ENCODE measurements around the gene HHIPL1.
A peak's percentile ranks its signal among the peaks of the same experiment; 100 is the strongest.

The HHIPL1 gene

DNA sequence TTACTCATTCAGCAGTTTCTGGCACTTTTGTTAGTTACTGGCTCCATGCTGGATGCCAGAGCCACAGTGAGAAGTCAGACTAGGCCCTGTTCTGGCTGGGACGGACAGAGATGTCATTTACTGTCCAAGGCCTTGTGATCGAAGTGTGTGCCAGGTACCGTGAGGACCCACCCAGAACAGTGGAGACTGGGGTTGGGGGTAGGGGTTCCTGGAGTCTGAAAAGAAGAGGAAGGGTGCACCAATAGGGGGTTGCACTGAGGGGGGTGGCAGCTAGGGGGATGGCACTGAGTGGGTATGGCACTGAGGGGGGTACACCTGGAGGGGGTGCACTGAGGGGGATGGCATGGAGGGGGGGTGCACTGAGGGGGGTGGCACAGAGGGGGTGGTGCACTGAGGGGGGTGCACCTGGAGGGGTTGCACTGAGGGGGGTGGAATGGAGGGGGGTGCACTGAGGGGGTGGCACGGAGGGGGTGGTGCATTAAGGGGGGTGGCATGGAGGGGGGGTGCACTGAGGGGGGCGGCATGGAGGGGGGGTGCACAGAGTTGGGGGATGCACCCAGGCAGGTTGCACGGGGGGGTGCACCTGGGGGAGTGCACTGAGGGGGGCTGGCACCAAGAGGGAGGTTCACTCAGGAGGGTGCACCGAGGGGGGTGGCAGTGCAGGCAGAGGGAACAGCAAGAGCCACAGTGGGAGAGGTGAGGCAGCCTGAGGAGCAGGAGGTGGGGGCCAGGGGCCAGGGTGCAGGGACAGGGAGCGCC lies 28.6 kb downstream of the HHIPL1 start:
- DNase-seq (ENCODE audit: insufficient read length, low spot score) = no peak
- no peak for FAIRE-seq

DNA sequence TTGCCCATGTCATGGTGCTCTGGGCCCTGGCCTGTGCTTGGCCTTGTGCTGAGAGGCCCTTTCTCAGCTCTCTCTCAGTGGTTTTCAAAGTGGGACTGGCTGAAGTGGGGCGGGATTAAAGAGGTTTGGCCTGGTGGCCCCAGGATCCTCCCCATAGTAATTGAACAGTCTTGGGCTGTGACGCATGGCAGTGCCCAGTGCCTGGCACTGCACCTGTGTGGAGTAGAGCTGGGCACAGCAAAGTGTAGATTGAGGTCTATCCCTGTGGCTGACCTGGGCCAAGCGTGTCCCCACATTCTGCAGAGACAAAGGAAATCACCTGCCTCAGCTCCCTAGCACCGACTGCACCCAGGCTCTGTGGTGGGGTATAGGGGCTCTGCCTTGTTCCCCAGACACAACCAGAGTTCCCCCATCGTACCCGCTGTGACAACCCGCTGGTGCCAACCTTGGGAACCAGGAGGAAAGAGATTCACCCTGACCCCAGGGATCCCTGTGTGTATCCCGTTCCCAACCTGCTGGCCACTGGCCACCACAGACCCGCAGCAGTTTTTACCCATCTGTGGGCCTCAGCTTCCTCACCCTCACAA lies 29.2 kb downstream of the HHIPL1 start:
- DNase-seq (ENCODE audit: insufficient read length, low spot score) (no peak), FAIRE-seq (no peak)

DNA sequence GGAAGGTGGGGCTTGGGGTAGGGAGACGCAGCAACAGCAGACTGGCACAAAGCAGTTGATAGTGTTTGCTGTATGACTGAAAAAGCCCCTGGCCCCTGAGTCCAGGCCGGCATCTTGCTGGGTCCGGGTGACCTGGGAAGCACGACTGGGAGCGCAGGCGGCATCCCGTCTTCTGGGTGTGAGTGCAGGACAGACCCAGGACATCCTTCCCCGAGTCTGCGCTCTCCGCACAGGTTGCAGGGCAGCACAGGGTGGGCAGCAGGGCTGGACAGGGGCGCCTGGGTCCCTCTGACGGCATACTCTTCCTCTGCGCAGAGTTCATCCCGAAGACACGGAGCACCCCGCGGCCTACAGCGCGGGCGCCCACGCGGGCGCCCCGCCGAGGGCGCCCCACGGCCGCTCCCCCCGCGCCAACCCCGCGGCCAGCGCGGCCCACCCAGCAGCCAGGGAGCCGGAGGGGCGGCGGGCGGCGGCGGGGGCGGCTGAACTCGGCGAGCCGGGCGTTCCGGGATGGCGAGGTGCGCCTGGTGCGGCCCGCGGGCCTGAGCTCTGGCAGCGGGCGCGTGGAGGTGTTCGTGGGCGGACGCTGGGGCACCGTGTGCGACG lies 29.9 kb downstream of the HHIPL1 start:
- no peak for DNase-seq (ENCODE audit: insufficient read length, low spot score)
- FAIRE-seq = no peak

DNA sequence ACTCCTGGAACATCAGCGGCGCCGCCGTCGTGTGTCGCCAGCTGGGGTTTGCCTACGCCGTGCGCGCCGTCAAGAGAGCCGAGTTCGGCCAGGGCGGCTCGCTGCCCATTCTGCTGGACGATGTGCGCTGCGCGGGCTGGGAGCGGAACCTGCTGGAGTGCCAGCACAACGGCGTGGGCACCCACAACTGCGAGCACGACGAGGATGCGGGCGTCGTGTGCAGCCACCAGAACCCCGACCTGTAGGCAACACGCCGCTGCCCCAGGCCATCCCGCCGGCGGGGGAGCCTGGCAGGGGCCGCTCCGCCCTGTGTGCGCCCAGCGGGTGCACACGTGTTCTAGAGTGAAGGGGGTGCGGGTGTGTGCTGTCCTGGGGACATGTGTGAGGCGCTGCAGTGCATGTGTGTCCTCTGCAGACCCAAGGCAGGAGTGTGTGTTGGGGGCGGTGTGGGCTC lies 30.5 kb downstream of the HHIPL1 start:
- DNase-seq (ENCODE audit: insufficient read length, low spot score) (no peak), FAIRE-seq (no peak)

DNA sequence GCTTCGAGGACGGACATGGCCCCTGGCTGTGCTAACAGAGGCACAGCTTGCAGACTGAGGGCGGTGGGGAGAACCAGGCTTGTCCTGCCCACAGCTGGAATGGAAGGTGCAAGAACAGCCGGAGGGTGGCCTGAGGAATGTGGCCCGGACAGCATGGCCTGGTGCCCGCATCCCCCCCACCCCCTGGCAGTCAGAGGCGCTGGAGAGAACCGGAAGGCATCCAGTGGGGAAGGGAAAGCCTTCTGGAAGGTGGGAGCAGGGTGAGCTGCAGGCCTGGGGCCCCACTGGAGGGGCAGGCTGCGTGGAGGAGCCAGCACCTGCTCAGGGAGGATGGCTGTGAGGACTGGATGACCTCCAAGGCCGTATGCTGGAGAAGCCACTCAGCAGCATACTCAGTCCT lies 31.0 kb downstream of the HHIPL1 start:
- no peak for FAIRE-seq
- DNase-seq (ENCODE audit: insufficient read length, low spot score) = no peak

DNA sequence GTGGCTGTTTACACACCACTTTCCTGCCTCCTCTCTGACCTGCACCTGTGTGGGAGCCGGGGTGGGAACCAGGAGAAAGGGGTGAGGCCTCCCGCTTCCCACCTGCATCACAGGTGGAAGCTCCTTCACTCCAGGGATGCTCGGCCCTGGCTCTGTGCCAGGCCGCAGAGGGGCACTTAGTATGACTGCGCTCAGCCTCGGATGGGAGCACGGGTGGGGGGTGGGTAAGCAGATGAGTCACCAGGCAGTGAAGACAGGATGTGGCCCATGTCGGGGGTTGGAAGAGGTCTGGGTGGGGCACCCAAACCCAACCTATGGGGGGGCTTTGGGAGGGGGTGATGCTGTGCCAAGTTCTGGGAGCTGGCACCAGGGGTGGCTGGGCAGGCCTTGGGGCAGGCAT lies 31.7 kb downstream of the HHIPL1 start:
- FAIRE-seq (no peak), DNase-seq (ENCODE audit: insufficient read length, low spot score) (no peak)

DNA sequence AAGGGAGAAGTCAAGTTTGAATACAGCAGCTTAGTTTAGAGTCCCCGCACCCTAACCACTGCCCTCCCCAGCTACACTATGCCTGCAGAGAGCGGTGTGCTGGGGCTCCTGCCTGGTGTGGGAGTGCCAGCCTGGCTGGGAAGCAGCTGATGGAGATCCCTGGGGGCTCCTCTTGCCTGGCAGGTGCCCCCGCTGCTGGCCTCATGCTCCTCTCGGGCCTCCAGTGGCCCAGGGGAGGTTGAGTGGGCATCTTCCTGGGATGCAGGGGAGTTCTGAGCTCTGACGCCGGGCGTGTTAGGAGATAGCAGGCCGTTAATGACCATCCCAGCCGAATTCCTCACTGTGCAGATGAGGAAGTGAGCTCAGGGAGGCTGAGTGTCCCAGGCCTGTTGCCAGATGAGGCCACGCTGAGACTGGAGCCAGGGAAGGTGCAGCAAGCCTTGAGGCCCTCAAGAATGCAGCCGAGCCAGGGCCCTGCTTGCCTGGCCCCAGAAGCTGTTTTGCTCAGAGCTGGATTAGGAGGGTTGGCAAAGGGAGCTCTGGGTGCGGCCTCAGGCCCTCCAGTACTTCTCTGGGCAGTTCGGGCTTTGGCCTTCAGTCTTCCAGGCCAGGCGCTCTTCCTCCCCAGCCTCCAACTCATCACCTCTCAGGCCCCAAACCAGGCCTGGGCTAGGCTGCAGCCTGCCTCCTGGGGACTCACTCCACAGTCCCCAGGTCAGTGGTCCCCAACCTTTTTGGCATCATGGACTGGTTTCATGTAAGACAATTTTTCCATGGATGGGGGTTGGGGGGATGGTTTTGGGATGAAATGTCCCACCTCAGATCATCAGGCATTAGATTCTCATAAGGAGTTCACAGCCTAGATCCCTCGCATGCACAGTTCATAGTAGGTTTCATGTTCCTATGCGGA lies 32.6 kb downstream of the HHIPL1 start:
- DNase-seq (ENCODE audit: insufficient read length, low spot score) (no peak), FAIRE-seq (no peak)

DNA sequence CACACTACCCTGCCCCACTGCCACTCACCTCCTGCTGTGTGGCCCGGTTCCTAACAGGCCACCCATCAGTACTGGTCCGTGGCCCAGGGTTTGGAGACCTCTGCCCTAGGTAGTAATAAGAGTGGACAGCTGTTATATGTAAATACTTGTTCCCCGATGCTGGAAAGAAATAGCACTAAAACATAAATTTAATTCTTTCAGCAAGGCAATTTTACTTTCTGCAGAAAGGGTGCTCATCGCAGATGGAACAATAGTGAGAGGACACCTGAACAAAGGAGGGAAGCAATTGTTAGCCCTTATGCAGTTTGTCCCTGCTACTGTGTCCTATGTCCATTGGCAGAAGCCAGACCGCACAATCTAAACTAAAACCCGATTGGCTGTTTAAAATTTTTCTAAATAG lies 33.3 kb downstream of the HHIPL1 start:
- FAIRE-seq = no peak
- DNase-seq (ENCODE audit: insufficient read length, low spot score) = no peak

DNA sequence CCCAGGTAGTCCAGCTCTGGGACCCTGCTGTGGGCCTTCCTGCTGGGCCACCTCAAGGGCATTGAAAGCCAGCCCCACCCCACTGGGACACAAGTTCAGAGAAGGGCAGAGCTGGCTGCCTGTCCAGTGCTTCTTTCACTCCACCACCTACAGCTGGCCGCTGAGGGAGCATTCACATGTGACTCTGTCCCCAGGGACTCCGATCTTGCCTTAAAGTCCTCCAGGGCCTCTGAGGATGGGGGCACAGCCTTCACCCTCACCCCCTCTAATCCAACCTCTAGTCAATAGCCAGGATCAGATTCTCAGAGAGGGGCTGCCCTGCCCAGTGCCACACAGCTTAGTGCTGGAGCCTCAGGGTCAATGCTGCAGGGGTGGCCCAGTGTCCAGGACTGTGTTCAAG lies 34.2 kb downstream of the HHIPL1 start:
- DNase-seq (ENCODE audit: insufficient read length, low spot score) = no peak
- no peak for FAIRE-seq

DNA sequence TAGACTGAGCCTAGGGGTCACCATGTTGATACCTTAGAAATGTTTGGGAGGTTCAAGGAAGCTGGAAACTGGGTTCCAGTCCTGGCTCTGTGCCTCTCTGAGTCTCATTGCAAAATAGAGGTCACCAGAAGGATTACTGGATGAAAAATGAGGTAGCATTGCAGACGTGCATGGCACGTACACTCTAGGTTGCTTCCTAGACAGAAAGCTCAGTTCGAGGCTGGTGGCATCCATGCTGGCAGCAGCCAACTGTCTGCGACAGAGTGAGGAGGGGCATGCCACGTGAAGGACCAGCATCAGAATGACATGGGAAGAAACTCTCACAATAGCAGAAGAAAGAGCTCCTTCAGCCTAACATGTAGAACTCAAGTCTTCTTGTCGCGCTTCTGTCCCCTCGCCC lies 34.6 kb downstream of the HHIPL1 start:
- DNase-seq (ENCODE audit: insufficient read length, low spot score) = no peak
- no peak for FAIRE-seq

DNA sequence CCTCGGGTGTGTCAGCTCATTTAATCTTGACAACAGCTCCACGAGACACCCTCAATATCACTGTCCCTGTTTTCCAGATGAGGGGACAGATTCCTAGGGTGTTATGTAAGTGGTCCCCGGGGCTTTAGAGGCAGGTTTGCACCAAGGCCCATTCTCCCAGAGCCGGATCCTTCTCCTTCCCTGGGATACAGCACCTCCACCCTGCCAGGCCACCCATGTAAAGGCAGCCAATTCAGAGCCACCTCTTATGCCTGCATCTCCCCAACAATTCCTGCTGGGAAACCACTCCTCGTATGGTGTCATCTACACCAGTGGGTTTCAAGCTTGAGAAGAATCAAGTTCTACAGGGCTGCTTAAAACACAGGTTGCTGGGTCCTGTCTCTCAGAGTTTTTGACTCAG lies 35.1 kb downstream of the HHIPL1 start:
- no peak for FAIRE-seq
- no peak for DNase-seq (ENCODE audit: insufficient read length, low spot score)

DNA sequence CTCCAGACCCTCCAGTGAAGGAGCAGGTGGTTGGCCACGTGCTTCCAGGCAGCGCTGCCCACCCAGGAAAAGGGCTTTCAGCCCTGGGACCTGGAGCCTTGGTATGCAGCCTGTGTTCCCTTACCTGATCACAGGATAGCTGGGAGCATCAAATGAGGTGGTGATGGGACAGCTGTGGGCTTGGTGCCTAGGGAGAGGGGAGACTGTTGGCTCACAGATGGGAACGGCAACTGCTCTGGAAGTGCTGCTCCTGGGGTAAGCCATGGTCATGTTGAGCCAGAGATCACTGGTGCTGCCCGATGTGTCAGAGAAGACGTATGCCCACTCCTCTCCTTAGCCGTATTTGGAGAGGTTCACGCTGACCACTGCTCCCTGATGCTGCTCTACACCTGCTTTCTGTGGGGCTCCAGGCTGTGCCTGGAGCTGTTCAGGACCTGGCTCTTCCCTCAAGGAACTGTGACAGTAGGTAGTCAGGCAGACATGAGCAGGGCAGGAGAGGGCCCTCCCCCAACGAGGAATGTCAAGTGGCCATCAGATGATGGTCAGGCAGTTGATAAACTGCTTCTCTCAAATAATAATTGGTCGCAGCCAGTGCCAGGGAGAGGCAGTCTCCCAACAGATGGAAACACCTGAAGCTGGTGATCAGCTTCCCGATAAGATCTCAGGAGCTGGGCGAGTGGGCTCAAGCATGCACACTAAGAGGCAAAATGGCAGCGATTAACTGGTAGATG lies 36.3 kb downstream of the HHIPL1 start:
- FAIRE-seq (no peak), DNase-seq (ENCODE audit: insufficient read length, low spot score) (no peak)

DNA sequence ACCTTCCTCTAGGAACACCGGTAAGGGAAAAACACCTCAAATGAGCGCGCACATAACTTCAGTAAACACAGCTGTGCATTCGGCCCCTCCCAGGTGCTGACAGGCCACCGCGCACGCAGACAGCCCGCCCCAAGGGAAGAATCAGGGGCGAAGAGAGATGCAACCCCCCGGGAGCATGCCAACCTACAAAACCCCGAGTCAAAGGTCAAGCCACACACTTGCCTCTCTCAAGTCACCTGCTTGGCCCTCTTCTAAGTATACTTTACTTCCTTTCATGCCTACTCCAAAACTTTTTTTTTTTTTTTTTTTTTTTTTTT lies 36.9 kb downstream of the HHIPL1 start:
- DNase-seq (ENCODE audit: insufficient read length, low spot score) (no peak), FAIRE-seq (no peak)

DNA sequence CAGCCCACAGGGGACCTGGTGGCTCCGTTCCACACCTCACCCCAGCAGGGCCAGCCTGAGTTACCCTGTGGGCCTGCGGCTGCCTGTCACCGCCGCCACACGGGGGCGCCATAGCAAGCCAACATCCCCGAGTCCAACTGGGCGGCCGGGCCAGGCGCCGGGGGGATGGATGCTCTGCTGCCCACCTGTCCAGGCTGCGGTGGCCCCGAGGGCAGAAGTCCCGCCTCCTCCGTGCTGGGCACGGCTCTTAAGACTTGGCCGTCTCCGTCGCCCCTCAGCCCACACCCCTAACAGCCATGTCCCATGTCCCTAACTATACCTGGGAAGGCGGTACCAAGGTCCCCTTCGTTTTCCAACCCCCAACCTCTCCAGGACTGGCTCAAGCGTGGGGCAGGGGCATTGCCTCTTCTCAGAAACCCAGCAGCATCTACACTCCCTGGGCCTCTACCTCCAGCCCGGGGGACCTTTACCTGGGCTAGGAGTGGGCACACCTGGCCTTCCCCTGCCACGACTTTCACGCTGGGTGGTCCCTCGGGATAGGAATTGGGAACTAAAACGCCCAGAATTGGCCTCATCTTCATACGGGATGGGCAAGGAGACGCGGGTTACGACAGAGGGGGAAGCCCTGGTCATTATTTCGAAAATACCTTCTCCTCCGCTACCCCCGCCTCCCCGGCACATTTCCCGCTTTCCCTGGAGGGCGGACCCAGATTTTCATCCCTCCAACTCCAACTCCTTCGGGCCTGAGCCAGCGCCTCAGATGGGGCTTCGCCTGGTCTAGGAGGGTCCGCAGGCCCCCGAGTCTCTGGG lies 38.1 kb downstream of the HHIPL1 start:
- FAIRE-seq (peak; percentile 98), DNase-seq (ENCODE audit: insufficient read length, low spot score) (peak; percentile 88)

DNA sequence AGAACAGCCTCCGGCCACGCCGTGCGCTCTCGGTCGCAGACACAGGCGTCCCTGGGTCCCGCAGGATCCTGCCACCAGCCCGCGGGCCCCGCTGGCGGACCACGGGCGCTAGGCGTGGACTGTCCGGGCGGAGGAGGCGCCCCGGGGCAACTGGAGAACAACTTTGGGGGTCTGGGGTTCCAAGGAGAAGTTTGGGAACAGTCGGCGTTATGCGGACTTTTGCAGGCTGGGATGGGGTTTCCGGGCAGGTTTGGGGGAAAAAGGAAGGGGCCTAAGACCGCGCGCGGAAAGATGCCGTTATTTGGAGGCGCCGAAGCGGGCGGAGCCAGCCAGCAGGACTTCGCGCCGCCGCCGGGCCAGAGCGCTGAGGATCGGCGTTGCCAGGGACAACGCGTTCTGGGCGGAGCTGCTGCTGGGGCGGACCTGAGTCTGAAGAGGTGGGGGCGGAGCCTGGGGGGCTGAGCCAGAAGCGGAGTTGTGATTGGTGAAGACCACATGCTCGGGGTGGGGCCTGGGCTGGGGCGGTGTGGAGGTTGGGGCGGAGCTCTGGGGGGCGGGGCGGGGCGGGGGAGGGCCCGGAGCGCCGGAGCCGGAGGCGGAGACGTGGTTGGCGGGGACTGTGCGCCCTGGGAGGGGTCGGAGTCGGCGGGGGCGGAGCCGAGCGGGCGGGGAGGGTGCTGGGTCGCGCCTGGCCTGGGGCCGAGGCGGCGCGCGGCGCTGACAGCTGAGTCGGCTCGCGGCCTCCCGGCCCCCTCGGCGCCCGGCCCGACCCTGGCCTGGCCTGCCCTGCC lies 38.9 kb downstream of the HHIPL1 start, which contains the start of gene CYP46A1:
Gene CYP46A1 (plus strand): TSS at position 680 of the 791 bp plus-strand sequence. CDS start 120 bp downstream, outside the sequence.
- FAIRE-seq = peak; percentile 98
- DNase-seq (ENCODE audit: insufficient read length, low spot score) = peak; percentile 98

DNA sequence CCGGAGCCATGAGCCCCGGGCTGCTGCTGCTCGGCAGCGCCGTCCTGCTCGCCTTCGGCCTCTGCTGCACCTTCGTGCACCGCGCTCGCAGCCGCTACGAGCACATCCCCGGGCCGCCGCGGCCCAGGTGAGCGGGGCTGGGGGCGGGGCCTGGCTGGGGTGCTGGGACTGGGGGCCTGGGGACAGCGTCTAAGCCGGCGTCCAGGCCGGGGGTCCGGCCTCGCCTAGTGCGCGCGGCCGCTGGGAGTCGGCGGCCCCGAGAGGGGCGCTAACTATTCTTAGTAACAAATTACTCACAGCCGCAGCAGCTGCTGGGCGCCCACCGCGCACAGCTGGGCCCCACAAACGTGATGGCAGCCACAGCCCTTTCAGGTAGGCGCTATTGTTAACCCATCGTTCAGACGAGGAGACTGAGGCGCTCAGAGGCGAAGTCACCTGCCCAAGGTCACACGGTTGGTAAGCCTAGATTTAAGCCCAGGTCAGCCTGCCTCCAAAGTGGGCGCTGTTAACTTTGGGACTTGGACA lies 39.5 kb downstream of the HHIPL1 start:
- DNase-seq (ENCODE audit: insufficient read length, low spot score) = no peak

DNA sequence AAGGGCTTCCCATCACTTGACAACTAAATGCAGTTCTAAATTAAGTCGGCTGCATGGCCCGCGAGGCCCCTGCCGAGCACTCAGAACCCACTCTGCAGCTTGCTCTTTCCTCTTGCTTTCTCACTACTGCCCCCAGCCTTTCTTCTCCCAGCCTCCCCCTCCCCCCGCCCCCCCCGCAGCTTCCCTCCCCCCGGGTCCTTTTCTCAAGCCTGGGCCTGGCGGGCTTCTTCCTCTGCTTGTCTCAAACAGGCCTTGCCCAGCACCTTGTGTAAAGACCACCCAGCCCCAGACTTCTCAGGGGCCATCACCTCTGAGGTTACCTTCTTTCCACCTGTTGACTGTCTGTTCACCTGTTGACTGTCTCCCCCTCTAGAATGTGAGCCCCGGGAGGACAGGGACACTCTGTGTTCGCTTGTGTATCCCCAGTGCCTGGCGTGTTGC lies 40.2 kb downstream of the HHIPL1 start:
- no peak for DNase-seq (ENCODE audit: insufficient read length, low spot score)
- FAIRE-seq = no peak

More for the DNA sequence above, 39.5 kb downstream of the HHIPL1 start:
- no peak for FAIRE-seq

DNA sequence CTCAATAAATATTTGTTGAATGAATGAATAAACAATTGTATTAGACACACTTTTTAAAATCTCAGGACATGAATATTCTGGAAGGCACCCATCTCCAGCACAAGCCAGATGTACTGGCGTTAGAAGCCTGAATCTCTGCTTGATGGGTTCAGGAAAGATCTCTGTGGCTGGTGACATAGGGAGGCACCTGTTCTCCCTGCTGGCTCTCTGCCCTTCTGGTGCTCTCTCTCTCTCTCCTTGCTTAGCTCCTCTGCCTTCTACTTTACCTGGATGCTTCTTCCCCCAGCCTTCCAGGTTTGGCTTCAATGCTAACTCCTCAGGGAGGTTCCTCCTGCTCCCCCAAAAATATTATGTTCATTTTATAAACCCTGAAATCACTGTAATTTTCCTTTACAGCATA lies 40.7 kb downstream of the HHIPL1 start:
- DNase-seq (ENCODE audit: insufficient read length, low spot score) = no peak
- no peak for FAIRE-seq

Data from HTR-8/SVneo (cell line).